Sigmoid colon (tissue), 7 donors: ENCODE results near the gene DNAI4. TPM values are rescaled to one million over a fixed set of nuclear protein-coding genes. Genes with fewer than 3 reads are reported as not detected.

ENCODE experiments used
- DNase-seq: peaks from one replicate; pipeline ENCODE4 v3.0.0-alpha.2; 2019
- H3K27ac ChIP-seq, 4 donors: fragments of 200-600 bp; sonication (generic); one replicate each; pipeline ENCODE4 v1.5.1; 2016 to 2019; ENCODE audit warnings: mild to moderate bottlenecking in 1 of 4
- H3K27me3 ChIP-seq, 3 donors: fragments of 200-600 bp; sonication (generic); one replicate each; pipeline ENCODE4 v1.5.1; 2019; ENCODE audit warnings: mild to moderate bottlenecking in 1 of 3
- H3K36me3 ChIP-seq, 4 donors: fragments of 200-600 bp; sonication (generic); one replicate each; pipeline ENCODE4 v1.5.1; 2016 to 2019
- H3K4me1 ChIP-seq, 4 donors: fragments of 200-600 bp; sonication (generic); one replicate each; pipeline ENCODE4 v1.5.1; 2017 to 2019
- H3K4me3 ChIP-seq, 4 donors: fragments of 200-600 bp; sonication (generic); one replicate each; pipeline ENCODE4 v1.5.1; 2017 to 2019; ENCODE audit warnings: mild to moderate bottlenecking in 2 of 4, moderate library complexity in 1 of 4
- H3K9me3 ChIP-seq, 4 donors: fragments of 200-600 bp in 3 of 4; sonication (generic) in 3 of 4; one replicate each; pipeline versions ENCODE4 v1.5.1 to v1.6.1; 2013 to 2019
- EP300 ChIP-seq, 4 donors: sonication (generic); formaldehyde crosslinking; IDR thresholded peaks; one replicate each; pipeline ENCODE4 v1.6.1; 2017; ENCODE audit warnings: antibody characterized with exemption in 4 of 4
- WGBS, 2 donors: extraction: QIAGEN DNeasy Blood & Tissue Kit; methylation state at CpG; one replicate each; pipeline ENCODE4 v1.1.7; 2013; 5-methylcytosine and 5-hydroxymethylcytosine counted together
- intact Hi-C: fragments of 100-400 bp; cut with DNase I; formaldehyde crosslinking; loops from one replicate; pipeline ENCODE4 v1.15.1; 2023
- polyA plus RNA-seq, 3 donors: library from polyadenylated mRNA; stranded (reverse); fragments of 200-250 nt; gene quantifications; one replicate each; pipeline ENCODE4 v1.2.3, GENCODE V29; 2013
- total RNA-seq, 4 donors: library from RNA; depleted of rRNA; stranded (reverse); fragments of >200 nt; gene quantifications; one replicate each; pipeline ENCODE4 v1.1.0, GENCODE V29; 2016
- TF ChIP-seq, protein P1 (sequence below), 4 experiments: fragments of 450-650 bp in 3 of 4; fragments of 200-600 bp in 1 of 4; IDR thresholded peaks; one replicate each; pipeline ENCODE4 v1.5.1; 2016 to 2019; ENCODE audit warnings: antibody characterized with exemption in 4 of 4, mild to moderate bottlenecking in 3 of 4, moderate library complexity in 2 of 4
- donor health status: healthy with polysubstance abuse.
- donor health status: Bipolar disorder and iron deficiency.
- donor health status: healthy.

DNAI4 gene
- total and polyA plus RNA-seq, 7 donors, result 3.0 to 16.1 (median 8.4) TPM

DNA sequence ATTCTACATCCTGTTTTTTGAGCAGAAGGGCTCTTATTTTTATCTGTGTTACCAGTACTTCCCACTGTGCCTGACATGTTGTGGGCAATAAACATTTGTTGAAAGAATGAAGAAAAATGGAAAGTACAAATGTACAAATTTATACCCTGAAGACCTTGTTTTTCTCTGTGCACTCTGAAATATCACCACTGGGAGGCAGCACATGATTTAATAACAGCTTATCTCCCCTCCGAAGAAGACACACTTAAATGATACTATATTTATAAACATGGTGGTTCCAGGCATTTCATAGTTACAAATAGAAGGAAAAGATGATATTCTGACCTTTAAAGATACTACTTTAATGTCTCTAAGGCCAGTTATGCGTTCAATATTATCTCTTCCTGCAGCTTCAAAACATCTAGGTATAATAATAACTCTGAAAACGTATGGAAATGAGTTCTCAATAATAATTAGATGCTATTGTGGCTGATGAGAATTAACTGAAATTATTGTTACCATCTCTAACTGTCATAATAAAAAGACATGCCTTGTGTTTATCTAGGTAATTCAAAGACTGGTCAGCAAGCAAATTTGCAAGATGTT, 159.6 kb downstream of the DNAI4 start:
- H3K36me3 ChIP-seq, result no peaks in the 10 kb centered on the region
- no peak for DNase-seq
- H3K27ac ChIP-seq, result no peak overlapping the region
- H3K9me3 ChIP-seq, result no peaks in the 10 kb centered on the region
- H3K4me3 ChIP-seq, result no peak overlapping the region
- 25 to 33% methylated on average over 3 of the region's 3 CpGs for WGBS, 2 donors
- no peaks in the 10 kb centered on the region for H3K4me1 ChIP-seq
- H3K27me3 ChIP-seq, result no peaks in the 10 kb centered on the region
- TF ChIP-seq, protein P1, sequence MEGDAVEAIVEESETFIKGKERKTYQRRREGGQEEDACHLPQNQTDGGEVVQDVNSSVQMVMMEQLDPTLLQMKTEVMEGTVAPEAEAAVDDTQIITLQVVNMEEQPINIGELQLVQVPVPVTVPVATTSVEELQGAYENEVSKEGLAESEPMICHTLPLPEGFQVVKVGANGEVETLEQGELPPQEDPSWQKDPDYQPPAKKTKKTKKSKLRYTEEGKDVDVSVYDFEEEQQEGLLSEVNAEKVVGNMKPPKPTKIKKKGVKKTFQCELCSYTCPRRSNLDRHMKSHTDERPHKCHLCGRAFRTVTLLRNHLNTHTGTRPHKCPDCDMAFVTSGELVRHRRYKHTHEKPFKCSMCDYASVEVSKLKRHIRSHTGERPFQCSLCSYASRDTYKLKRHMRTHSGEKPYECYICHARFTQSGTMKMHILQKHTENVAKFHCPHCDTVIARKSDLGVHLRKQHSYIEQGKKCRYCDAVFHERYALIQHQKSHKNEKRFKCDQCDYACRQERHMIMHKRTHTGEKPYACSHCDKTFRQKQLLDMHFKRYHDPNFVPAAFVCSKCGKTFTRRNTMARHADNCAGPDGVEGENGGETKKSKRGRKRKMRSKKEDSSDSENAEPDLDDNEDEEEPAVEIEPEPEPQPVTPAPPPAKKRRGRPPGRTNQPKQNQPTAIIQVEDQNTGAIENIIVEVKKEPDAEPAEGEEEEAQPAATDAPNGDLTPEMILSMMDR (IDR thresholded peaks at IDR 0.05), result peak in 3 of 4 experiments; percentile 36 to 68 (median 68)
- TF ChIP-seq EP300 (IDR thresholded peaks at IDR 0.05), result no peak
- intact Hi-C loops, result loop anchor here (2.0 kb wide), 1 partner anchor 384 kb away; no protein-coding TSS in a partner anchor

Other genes with a start within 250 kb of the DNAI4 start
- 1 to 10 TPM in 1 of 4 donors, under 1 TPM in 3; 0.36 to 6.4 (median 0.66) TPM for gene DYNLT5, start 172.4 kb downstream of the DNAI4 start, total RNA-seq
- under 1 TPM in 2 of 3 donors, not detected in 1; 0.34 to 0.60 TPM for gene DYNLT5, start 172.4 kb downstream of the DNAI4 start, polyA plus RNA-seq
- 1 to 10 TPM in 1 of 4 donors, not detected in 3; 2.5 TPM for gene INSL5, start 123.6 kb downstream of the DNAI4 start, total RNA-seq
- gene INSL5, start 123.6 kb downstream of the DNAI4 start, polyA plus RNA-seq, result 10 to 100 TPM in 1 of 3 donors, 1 to 10 TPM in 2; 2.6 to 12.6 (median 5.5) TPM
- 10 to 100 TPM; 49.0 to 65.6 (median 58.4) TPM for gene MIER1, start 134 bp upstream of the DNAI4 start, total RNA-seq
- gene MIER1, start 134 bp upstream of the DNAI4 start, polyA plus RNA-seq, result 10 to 100 TPM; 21.1 to 53.2 (median 30.0) TPM
- gene SLC35D1, start 129.3 kb upstream of the DNAI4 start, total RNA-seq, result 10 to 100 TPM in 1 of 4 donors, 1 to 10 TPM in 3; 8.9 to 10.7 (median 9.5) TPM
- gene SLC35D1, start 129.3 kb upstream of the DNAI4 start, polyA plus RNA-seq, result 10 to 100 TPM in 1 of 3 donors, 1 to 10 TPM in 2; 3.9 to 22.9 (median 4.8) TPM
- not detected for gene C1orf141, start 210.1 kb upstream of the DNAI4 start, total RNA-seq
- gene C1orf141, start 210.1 kb upstream of the DNAI4 start, polyA plus RNA-seq, result not detected
- not detected for gene IL23R, start 241.6 kb upstream of the DNAI4 start, total RNA-seq
- gene IL23R, start 241.6 kb upstream of the DNAI4 start, polyA plus RNA-seq, result under 1 TPM; 0.58 to 0.69 (median 0.60) TPM